NT2/D1 (cell line): Measurements from ENCODE around the gene SNAPC4.
A peak's percentile ranks its signal among the peaks of the same experiment; 100 is the strongest.

Experiments used
- DNase-seq: peaks from one replicate; pipeline ENCODE4 v3.0.0-alpha.2; 2011; ENCODE audit warnings: low read depth, low spot score
- H3K27me3 ChIP-seq: 2 replicates; pipeline ENCODE4 v1.6.0; 2011; ENCODE audit warnings: mild to moderate bottlenecking; ENCODE audit not compliant: insufficient read length, insufficient read depth
- H3K36me3 ChIP-seq: 2 replicates; pipeline ENCODE4 v1.6.1; 2011; ENCODE audit warnings: mild to moderate bottlenecking, low read length, mixed read lengths; ENCODE audit not compliant: insufficient read depth, insufficient read length
- H3K4me1 ChIP-seq: 2 replicates; pipeline ENCODE4 v1.5.1; 2011; ENCODE audit not compliant: insufficient read depth, insufficient read length
- H3K4me3 ChIP-seq: 2 replicates; pipeline ENCODE4 v1.5.1; 2011; ENCODE audit warnings: low read depth; ENCODE audit not compliant: insufficient read length
- H3K9ac ChIP-seq: 2 replicates; pipeline ENCODE4 v1.6.0; 2011; ENCODE audit warnings: low read depth; ENCODE audit not compliant: insufficient read length
- H3K9me3 ChIP-seq: 2 replicates; pipeline ENCODE4 v1.5.1; 2011; ENCODE audit warnings: mild to moderate bottlenecking, low read length; ENCODE audit not compliant: insufficient read depth
- SUZ12 ChIP-seq: IDR thresholded peaks from 2 replicates; pipeline ENCODE4 v1.6.1; 2011; ENCODE audit not compliant: insufficient read length, insufficient read depth; ENCODE audit errors: extremely low read depth
- YY1 ChIP-seq: IDR thresholded peaks from 2 replicates; pipeline ENCODE4 v1.6.1; 2011; ENCODE audit not compliant: insufficient read length, insufficient read depth
- ZNF274 ChIP-seq: IDR thresholded peaks from 2 replicates; pipeline ENCODE4 v1.6.1; 2011; ENCODE audit warnings: mild to moderate bottlenecking, low read depth, low read length

Gene SNAPC4

DNA sequence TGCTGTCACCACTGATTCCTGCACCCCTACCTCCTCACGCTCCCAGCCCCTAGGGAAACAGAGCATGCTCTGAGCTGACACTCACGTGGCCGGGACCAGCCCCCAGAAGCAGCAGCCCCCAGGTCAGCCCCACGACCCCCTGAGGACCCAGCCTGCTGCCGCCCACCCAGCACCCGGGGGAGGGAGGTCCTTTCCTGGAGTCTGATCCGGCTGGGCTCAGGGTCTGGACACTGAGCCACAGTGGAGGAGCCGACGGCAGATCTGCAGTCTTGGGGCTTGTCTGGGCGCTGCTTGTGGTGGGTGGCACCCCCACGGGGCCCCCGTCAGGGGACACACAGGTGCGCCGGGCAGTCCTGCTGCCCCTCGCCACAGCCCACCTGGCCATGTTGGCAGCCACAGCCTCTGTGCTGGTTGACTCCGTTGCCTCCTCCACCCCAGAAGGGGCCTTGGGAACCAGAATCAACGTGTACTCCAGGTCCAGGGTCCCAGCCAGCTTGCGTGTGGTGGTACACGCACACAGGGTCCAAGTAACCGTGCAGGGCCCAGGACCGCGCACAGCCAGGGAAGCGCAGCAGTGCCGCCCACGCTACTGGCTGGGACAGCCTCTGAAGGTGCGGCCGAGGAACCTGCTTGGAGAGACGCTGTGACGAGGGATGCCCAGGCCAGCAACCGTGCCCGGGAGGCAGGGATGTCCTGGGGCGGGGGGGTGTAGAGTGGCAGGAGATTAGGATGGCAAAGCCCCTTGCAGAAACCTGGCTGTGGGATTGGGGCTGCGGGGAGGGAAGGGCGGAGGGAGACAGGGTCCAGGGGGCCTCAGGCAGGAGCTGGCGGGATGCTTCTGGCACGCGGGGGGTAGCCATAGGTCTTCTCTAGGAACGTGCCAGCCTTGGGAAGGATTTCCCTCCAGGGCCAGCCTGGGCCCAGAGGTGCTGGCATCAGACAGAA, 39.9 kb downstream of the SNAPC4 start:
- no peak for DNase-seq
- H3K36me3 ChIP-seq, result peaks cover 78% of the 10 kb centered on the region
- peaks cover 21% of the 10 kb centered on the region for H3K4me1 ChIP-seq
- no peaks in the 10 kb centered on the region; the same call in 1 of the 2 replicates for H3K9me3 ChIP-seq
- no peak overlapping the region for H3K9ac ChIP-seq
- H3K27me3 ChIP-seq, result no peaks in the 10 kb centered on the region
- TF ChIP-seq SUZ12 (no peak), ZNF274 (no peak), YY1 (no peak)
- H3K4me3 ChIP-seq, result no peak overlapping the region

DNA sequence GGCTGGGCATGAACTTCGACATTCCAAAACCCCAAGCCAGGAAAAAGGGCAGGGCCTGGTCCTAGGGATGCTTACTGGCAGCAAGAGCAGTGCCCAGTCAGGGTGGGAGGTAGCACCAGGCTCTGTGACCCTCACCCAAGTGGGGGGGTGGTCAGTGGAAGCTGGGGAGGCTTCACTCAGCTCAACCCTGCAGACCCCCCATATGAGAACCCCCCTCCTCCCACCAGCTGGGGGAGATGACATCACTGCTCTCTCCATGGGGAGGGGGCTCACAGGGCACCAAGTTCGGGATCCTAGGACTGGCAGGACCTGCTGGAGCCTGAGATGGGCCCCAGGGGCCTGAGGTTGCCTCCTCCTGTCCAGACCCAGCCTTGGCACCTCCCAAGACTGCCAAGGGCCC, 41.1 kb downstream of the SNAPC4 start:
- no peak for DNase-seq
- Histone ChIP-seq H3K36me3 (peaks cover 67% of the 10 kb centered on the region), H3K9ac (no peak overlapping the region), H3K9me3 (no peaks in the 10 kb centered on the region), H3K4me1 (peaks cover 19% of the 10 kb centered on the region), H3K27me3 (no peaks in the 10 kb centered on the region), H3K4me3 (no peak overlapping the region)
- TF ChIP-seq SUZ12 (no peak), ZNF274 (no peak), YY1 (no peak)

DNA sequence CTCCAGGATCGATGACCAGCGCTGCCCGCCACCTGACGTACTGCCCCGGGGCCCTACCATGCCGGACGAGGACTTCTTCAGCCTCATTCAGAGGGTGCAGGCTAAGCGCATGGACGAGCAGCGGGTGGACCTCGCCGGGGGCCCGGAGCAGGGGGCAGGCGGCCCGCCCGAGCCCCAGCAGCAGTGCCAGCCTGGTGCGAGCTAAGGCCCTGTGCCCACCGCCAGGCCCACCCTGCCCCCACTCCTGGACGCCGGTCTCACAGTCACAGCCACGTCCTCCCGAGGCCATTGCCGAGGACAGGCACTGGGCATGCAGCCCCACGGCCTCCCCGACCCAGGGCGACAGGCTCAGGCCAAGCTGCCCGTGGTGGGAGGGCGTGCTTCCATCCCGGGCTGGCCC, 42.0 kb downstream of the SNAPC4 start:
- H3K36me3 ChIP-seq, result peaks cover 65% of the 10 kb centered on the region
- H3K9me3 ChIP-seq, result no peaks in the 10 kb centered on the region
- H3K9ac ChIP-seq, result no peak overlapping the region
- no peaks in the 10 kb centered on the region for H3K27me3 ChIP-seq
- TF ChIP-seq YY1 (no peak), ZNF274 (no peak), SUZ12 (no peak)
- H3K4me3 ChIP-seq, result no peak overlapping the region
- no peak for DNase-seq
- H3K4me1 ChIP-seq, result peaks cover 17% of the 10 kb centered on the region

DNA sequence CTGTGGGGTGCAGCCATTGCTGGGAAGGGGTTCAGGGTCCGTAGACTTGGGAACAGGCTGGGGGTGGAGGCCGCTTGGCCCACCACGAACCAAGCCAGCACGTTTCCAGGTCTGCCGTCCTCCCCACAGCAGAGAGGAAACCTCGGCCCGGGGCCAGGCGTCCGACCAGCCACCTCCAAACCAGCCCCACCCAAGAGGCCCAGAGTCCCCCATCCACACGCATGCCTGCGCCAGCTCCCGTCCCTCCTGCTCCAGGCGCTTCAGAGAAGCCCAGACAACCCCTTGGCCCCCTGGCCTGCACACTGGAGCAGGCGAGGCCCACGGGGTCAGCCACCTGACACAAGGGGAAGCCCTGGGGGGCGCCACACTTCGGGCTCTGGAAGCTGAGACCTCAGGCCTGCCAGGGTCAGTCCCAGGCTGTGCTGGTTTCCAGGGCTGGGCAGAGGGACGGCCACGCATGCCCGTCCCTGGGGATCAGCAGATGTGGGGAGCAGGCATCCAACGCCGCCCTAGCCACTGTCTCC, 42.7 kb downstream of the SNAPC4 start:
- no peaks in the 10 kb centered on the region for H3K9me3 ChIP-seq
- H3K36me3 ChIP-seq, result peaks cover 61% of the 10 kb centered on the region
- H3K27me3 ChIP-seq, result no peaks in the 10 kb centered on the region
- H3K4me1 ChIP-seq, result peaks cover 16% of the 10 kb centered on the region
- no peak overlapping the region for H3K4me3 ChIP-seq
- no peak overlapping the region for H3K9ac ChIP-seq
- TF ChIP-seq YY1 (no peak), ZNF274 (no peak), SUZ12 (no peak)
- DNase-seq, result no peak

DNA sequence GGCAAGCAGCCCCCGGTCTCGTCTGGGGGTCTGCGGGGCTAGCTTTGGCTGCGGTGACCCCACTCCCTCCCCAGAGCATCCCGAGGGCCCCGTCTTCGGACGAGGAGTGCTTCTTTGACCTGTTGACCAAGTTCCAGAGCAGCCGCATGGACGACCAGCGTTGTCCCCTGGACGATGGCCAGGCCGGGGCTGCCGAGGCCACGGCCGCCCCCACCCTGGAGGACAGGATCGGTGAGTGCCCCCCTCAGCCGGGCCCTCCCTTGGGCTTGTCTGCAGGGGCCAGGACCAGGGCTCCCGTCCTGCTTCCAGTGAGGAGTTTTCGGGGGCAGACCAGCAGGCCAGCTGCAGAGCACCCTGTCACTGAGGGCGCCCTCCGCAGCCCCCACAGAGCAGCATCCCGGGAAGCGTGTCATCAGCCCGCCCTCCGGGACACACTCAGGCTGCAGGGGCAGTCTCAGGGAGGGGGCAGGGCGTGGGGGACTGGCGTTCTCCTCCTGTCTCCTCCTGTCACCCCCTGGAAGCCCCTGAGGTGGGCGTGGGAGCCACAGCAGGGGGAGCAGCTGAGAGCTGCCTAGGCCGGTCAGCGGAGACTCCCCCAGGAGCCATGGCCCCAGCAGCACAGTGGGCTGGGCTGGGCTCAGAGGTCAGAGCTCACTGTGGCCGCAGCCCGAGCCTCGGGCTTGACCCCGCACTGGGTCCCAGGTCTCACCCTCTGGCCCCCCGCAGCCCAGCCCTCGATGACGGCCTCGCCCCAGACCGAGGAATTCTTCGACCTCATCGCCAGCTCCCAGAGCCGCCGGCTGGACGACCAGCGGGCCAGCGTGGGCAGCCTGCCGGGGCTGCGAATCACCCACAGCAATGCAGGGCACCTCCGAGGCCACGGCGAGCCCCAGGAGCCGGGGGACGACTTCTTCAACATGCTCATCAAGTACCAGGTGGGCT, 44.1 kb downstream of the SNAPC4 start:
- peaks cover 49% of the 10 kb centered on the region for H3K36me3 ChIP-seq
- H3K9ac ChIP-seq, result peak overlapping the region; percentile 50
- DNase-seq, result no peak
- H3K9me3 ChIP-seq, result no peaks in the 10 kb centered on the region
- H3K27me3 ChIP-seq, result no peaks in the 10 kb centered on the region
- no peak for TF ChIP-seq YY1
- no peak overlapping the region for H3K4me3 ChIP-seq
- H3K4me1 ChIP-seq, result peaks cover 13% of the 10 kb centered on the region

DNA sequence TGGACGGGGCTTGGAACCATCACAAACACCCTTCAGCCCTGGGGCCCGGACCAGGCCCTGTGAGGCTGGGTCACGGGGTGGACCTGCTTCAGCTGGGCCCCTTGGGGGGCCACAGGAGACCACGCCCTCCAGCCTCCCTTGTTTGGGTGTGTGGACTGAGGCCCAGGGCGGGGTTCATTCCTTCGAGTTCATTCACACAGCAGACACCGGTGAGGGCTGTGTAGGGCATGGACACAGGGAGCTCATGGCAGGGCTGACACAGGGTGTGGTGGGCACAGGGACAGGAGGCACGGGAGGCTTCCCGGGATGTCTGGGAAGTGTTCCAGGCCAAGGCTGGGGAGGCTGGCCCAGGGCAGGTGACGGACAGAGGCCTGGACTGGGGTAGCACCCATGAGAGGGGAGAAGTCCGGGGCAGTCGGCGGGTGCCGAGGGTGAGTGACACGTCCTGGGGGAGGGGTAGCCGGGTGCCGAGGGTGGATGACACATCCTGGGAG, 45.3 kb downstream of the SNAPC4 start:
- TF ChIP-seq YY1, result no peak
- no peak for TF ChIP-seq ZNF274
- no peak for TF ChIP-seq SUZ12
- Histone ChIP-seq H3K4me3 (no peak overlapping the region), H3K9ac (peak overlapping the region; percentile 26), H3K9me3 (no peaks in the 10 kb centered on the region; the same call in 1 of the 2 replicates), H3K4me1 (peaks cover 13% of the 10 kb centered on the region), H3K27me3 (no peaks in the 10 kb centered on the region), H3K36me3 (peaks cover 45% of the 10 kb centered on the region)
- no peak for DNase-seq
